Measurements from ENCODE around the gene MB. TPM values are rescaled to one million over a fixed set of nuclear protein-coding genes. Genes with fewer than 3 reads are reported as not detected.

The MB gene
- polyA plus RNA-seq, 1 donor (not counting 4 experiments of a cell fraction or from before 2014, with no cell fraction given), result not detected

GRCh38 chr22:35587447-35587870, 29.7 kb downstream of the MB start:
- Histone ChIP-seq H3K27ac (ENCODE audit: control insufficient read depth, insufficient read depth, low read length) (no peak overlapping the region), H3K4me3 (ENCODE audit: control insufficient read depth in 2 of 3, extremely low read depth in 1 of 3, insufficient read depth in 2 of 3, low read depth in 1 of 3, low read length in 3 of 3) (no peak overlapping the region), H2AFZ (ENCODE audit: control insufficient read depth, low read length) (no peak overlapping the region), H3K27me3 (ENCODE audit: control insufficient read depth, extremely low read depth, insufficient read depth, low read length) (no peaks in the 10 kb centered on the region), H4K20me1 (ENCODE audit: control insufficient read depth, extremely low read depth, insufficient read depth, low read length) (no peaks in the 10 kb centered on the region), H3K9me1 (ENCODE audit: control insufficient read depth, extremely low read depth, insufficient read depth, low read length) (no peaks in the 10 kb centered on the region), H3K36me3 (ENCODE audit: control insufficient read depth in 2 of 2, extremely low read depth in 1 of 2, insufficient read depth in 2 of 2, low read length in 2 of 2) (no peaks in the 10 kb centered on the region), H3K79me2 (ENCODE audit: control insufficient read depth, insufficient read depth, low read length) (no peaks in the 10 kb centered on the region), H3K9ac (ENCODE audit: control insufficient read depth, extremely low read depth, insufficient read depth, low read length) (no peak overlapping the region), H3K4me2 (ENCODE audit: control insufficient read depth, extremely low read depth, insufficient read depth, low read depth, low read length) (no peak overlapping the region), H3K4me1 (ENCODE audit: control insufficient read depth, extremely low read depth, insufficient read depth, low read length) (peaks cover 12% of the 10 kb centered on the region), H3K9me3 (ENCODE audit: control insufficient read depth, low read depth, low read length) (no peaks in the 10 kb centered on the region)
- TF ChIP-seq EZH2 (IDR thresholded peaks at IDR 0.05; ENCODE audit: low read length), result no peak
- TF ChIP-seq, protein P1, sequence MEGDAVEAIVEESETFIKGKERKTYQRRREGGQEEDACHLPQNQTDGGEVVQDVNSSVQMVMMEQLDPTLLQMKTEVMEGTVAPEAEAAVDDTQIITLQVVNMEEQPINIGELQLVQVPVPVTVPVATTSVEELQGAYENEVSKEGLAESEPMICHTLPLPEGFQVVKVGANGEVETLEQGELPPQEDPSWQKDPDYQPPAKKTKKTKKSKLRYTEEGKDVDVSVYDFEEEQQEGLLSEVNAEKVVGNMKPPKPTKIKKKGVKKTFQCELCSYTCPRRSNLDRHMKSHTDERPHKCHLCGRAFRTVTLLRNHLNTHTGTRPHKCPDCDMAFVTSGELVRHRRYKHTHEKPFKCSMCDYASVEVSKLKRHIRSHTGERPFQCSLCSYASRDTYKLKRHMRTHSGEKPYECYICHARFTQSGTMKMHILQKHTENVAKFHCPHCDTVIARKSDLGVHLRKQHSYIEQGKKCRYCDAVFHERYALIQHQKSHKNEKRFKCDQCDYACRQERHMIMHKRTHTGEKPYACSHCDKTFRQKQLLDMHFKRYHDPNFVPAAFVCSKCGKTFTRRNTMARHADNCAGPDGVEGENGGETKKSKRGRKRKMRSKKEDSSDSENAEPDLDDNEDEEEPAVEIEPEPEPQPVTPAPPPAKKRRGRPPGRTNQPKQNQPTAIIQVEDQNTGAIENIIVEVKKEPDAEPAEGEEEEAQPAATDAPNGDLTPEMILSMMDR (optimal IDR thresholded peaks at IDR 0.05 in 1 of 3, IDR thresholded peaks at IDR 0.05 in 1 of 3, conservative IDR thresholded peaks at IDR 0.05 in 1 of 3; ENCODE audit: extremely low read depth in 1 of 3, insufficient read depth in 2 of 3, low read length in 3 of 3), result no peak
- DNase-seq (ENCODE audit: low read depth, low spot score) (no peak), FAIRE-seq (no peak)
- dilution Hi-C loops (cut with MboI; ENCODE audit: extremely low pct_ligation_motif_present, low sequenced_read_pairs), result no loop called here

GRCh38 chr22:35586771-35587170, 30.4 kb downstream of the MB start:
- no peak overlapping the region for H2AFZ ChIP-seq (ENCODE audit: control insufficient read depth, low read length)
- no peaks in the 10 kb centered on the region for H3K79me2 ChIP-seq (ENCODE audit: control insufficient read depth, insufficient read depth, low read length)
- H4K20me1 ChIP-seq (ENCODE audit: control insufficient read depth, extremely low read depth, insufficient read depth, low read length), result no peaks in the 10 kb centered on the region
- H3K4me3 ChIP-seq (ENCODE audit: control insufficient read depth in 2 of 3, extremely low read depth in 1 of 3, insufficient read depth in 2 of 3, low read depth in 1 of 3, low read length in 3 of 3), result no peak overlapping the region
- dilution Hi-C loops (cut with MboI; ENCODE audit: extremely low pct_ligation_motif_present, low sequenced_read_pairs), result no loop called here
- H3K4me1 ChIP-seq (ENCODE audit: control insufficient read depth, extremely low read depth, insufficient read depth, low read length), result peaks cover 12% of the 10 kb centered on the region
- no peak for FAIRE-seq
- H3K4me2 ChIP-seq (ENCODE audit: control insufficient read depth, extremely low read depth, insufficient read depth, low read depth, low read length), result no peak overlapping the region
- TF ChIP-seq EZH2 (IDR thresholded peaks at IDR 0.05; ENCODE audit: low read length), result no peak
- TF ChIP-seq, protein P1 (optimal IDR thresholded peaks at IDR 0.05 in 1 of 3, IDR thresholded peaks at IDR 0.05 in 1 of 3, conservative IDR thresholded peaks at IDR 0.05 in 1 of 3; ENCODE audit: extremely low read depth in 1 of 3, insufficient read depth in 2 of 3, low read length in 3 of 3), result no peak
- DNase-seq (ENCODE audit: low read depth, low spot score), result no peak
- no peaks in the 10 kb centered on the region for H3K9me1 ChIP-seq (ENCODE audit: control insufficient read depth, extremely low read depth, insufficient read depth, low read length)
- H3K36me3 ChIP-seq (ENCODE audit: control insufficient read depth in 2 of 2, extremely low read depth in 1 of 2, insufficient read depth in 2 of 2, low read length in 2 of 2), result no peaks in the 10 kb centered on the region
- no peaks in the 10 kb centered on the region for H3K9me3 ChIP-seq (ENCODE audit: control insufficient read depth, low read depth, low read length)
- H3K27ac ChIP-seq (ENCODE audit: control insufficient read depth, insufficient read depth, low read length), result no peak overlapping the region
- H3K27me3 ChIP-seq (ENCODE audit: control insufficient read depth, extremely low read depth, insufficient read depth, low read length), result no peaks in the 10 kb centered on the region
- no peak overlapping the region for H3K9ac ChIP-seq (ENCODE audit: control insufficient read depth, extremely low read depth, insufficient read depth, low read length)

All from keratinocyte (primary cell).